GM11168 (cell line): ENCODE results near the gene STT3B.
"Not testable (repeated sequence)": the region's sequence is repeated elsewhere in the genome, so short reads cannot be mapped to it uniquely, and the experiment has no call there.

ENCODE experiments used
- in situ Hi-C: fragments of 300-500 bp; cut with MboI; formaldehyde crosslinking; loops from one replicate; pipeline ENCODE4 v1.12.0; 2022; ENCODE audit warnings: low sequenced_read_pairs; ENCODE audit not compliant: unreplicated experiment

STT3B gene

GRCh38 chr3:31581660-31582059 lies 48.9 kb downstream of the STT3B start:
- in situ Hi-C loops, result no loop called here

DNA sequence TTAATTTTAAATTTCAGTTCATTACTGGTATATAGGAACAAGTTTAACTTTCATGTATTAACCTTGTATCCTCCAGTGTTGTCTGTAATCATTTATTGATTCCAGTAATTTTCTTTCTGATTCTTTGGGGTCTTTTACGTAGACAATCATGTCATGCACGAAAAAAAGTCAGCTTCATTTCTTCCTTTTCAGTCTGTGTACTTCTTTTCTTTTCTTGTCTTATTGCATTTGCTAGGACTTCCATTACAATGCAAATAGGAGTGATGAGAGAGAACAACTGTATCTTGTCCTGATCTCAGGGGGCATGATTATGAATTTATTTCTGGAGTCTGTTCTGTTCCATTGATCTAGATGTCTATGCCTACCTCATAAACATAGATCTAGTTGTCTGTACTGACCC lies 56.5 kb downstream of the STT3B start:
- in situ Hi-C loops, result no loop called here

DNA sequence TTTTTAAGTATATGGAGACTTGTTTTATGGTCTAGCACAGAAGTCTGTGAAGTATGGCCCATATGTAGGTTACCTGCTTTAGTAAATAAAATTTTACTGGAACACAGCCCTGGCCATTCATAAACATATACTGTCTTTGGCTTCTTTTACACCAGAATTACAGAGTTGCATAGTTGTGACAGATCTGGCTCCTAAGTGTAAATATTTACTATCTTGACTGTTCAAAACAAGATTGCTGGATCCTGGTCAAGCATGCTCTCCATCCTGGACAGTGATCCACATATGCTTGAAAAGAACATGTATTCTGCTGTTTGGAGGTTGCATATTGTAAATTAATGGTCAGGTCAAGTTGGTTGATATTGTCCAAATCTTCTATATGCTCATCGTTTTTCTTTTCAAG lies 57.9 kb downstream of the STT3B start:
- in situ Hi-C loops, result no loop called here

- in situ Hi-C loops, result no loop called here
Observed at GRCh38 chr3:31592764-31593163, 60.0 kb downstream of the STT3B start.

- in situ Hi-C loops, result no loop called here
Observed at GRCh38 chr3:31596176-31596575, 63.5 kb downstream of the STT3B start.

DNA sequence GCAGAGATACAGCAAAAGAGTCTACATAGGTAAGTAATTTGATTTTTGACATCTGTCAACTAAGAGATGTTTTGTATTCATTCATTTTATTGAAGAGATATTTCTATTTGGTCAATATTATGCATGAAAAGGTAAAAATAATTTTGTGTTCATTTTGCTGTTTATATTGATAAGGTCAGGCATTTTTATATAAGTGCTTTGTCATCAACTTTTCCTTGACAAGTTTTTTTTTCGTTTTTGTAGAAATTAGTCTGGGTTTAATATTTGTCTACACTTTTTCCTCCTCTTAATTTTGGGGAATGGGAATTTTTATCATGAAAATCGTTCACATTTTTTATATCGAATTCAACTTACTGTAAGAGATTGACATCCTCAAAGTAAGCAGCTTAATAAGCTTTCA lies 67.7 kb downstream of the STT3B start:
- in situ Hi-C loops, result no loop called here

DNA sequence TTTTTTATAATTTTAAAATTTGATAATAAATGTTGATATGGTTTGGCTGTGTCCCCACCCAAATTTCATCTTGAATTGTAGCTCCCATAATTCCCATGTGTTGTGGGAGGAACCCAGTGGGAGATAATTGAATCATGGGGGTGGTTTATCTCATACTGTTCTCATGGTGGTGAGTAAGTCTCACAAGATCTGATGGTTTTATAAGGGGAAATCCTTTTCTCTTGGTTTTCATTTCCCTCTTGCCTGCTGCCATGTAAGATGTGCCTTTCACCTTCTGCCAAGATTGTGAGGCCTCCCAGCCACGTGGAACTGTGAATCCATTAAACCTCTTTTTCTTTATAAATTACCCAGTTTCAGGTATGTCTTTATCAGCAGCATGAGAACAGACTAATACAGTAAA lies 72.6 kb downstream of the STT3B start:
- in situ Hi-C loops, result not testable (repeated sequence)

GRCh38 chr3:31606453-31606852 lies 73.7 kb downstream of the STT3B start:
- in situ Hi-C loops, result no loop called here

DNA sequence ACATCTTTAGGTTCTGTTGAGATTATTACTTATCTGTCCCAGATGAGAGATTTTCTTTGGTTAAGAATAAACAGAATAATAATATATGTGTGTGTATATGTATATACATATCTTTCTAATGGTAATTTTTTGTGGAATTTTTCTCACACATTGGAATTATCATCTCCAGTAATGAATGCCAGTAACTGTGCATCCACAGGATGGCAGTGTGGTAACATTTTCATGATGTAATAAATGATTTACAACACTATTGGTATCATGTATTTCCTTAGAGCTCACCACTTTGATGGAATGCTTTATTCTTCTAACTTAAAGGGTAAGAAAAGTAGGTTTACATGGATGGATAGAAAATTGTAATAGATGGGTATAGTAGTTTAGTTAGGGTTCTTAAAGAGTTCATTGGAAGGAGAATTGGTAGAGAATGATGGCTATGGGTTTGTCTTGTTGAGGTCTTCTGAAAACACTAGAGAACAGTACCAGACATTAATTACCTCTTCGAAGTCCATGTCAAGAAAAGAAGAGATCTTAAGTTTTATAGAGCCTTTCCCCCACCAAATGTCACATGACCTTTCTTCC lies 78.1 kb downstream of the STT3B start:
- in situ Hi-C loops, result no loop called here

- in situ Hi-C loops, result no loop called here
Observed at GRCh38 chr3:31613177-31613576, 80.5 kb downstream of the STT3B start.

DNA sequence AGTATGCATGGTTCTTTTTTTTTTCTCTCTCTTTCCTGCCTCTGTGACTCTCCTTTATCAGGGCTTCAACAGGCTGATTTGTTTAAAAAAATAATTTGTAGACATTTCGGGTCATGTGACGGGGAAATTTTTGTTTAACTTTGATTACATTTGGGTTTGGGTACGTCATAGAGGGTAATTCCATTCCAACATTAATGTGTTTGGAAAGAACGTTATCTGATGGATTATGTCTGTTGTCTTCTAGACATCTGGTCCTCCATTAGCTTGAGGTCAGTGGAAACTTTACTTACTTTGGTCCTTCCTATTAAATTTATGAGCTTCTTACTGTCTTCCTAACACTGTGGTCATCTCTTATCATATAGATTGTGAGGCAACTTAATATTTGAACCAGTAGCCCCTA lies 80.9 kb downstream of the STT3B start:
- in situ Hi-C loops, result no loop called here

GRCh38 chr3:31614162-31614921 lies 81.6 kb downstream of the STT3B start:
- in situ Hi-C loops, result no loop called here

GRCh38 chr3:31615071-31615875 lies 82.5 kb downstream of the STT3B start:
- in situ Hi-C loops, result no loop called here

GRCh38 chr3:31616711-31617110 lies 84.0 kb downstream of the STT3B start:
- in situ Hi-C loops, result no loop called here

DNA sequence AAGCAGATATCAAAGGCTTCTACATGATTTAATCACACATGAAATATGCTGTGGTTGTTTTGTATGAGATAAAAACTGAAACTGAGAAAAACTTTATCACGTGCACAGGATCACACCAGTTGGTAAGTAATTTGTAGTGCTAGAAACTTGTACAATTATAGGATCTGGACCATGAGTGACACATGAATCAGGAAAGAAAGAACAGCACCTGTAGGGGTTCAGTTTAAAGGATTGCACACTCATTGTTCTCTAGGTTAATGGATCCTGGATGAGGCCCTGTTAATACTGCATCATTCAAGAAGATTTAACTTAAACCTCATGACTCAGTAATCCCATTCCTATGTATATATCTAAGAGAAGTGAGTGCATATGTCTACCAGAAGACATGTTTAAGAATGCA lies 87.9 kb downstream of the STT3B start:
- in situ Hi-C loops, result no loop called here

- in situ Hi-C loops, result no loop called here
Observed at GRCh38 chr3:31621314-31621713, 88.6 kb downstream of the STT3B start.

- in situ Hi-C loops, result no loop called here
Observed at GRCh38 chr3:31622636-31623288, 90.0 kb downstream of the STT3B start.

DNA sequence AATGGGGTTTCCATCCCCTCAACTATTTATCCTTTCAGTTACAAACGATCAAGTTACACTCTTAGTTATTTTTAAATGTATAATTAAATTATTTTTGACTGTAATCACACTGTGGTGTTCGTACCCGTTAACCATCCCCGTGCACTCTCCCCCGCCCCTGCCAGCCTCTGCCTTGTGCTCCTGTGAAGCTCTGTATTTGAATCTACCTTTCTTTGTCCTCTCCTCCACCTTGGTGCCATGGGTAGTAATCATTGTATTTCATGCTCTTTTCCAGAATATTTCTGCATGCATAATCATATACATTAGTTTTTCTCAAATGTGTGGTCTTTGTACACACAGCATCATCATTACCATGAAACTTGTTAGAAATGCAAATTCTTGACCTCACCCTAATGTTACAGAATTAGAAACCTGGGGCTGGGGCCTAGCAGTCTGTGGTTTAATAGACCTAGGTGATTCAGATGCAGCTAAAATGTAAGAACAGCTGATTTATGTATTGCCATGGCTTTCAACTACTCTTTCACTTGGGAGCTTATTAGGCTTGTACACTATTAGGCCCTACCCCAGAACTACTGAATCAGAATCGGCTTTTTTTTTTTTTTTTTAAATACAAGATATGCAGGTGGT lies 91.5 kb downstream of the STT3B start:
- in situ Hi-C loops, result no loop called here

DNA sequence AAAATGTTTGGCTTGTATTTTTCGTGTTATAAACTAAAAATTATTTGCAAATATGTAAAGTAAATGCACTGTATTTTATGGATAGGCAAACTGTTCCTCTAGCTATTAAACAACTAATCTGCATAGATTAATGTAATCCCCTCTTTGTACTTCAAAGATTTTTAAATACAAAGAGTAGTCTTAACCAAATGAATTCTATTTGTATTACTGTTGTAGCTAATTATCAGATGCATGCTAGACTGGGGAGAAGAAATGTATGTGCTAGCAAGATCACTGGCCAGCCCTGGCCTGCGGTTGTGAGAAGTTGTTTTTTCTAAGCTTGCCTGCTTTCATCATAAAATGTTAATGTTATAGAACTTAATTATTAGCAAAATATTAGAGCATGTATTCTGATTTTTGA lies 92.6 kb downstream of the STT3B start:
- in situ Hi-C loops, result no loop called here

- in situ Hi-C loops, result no loop called here
Observed at GRCh38 chr3:31629054-31629453, 96.3 kb downstream of the STT3B start.
